Right renal pelvis (tissue), 4 donors: ENCODE data around the gene XPO6. TPM values are rescaled to one million over a fixed set of nuclear protein-coding genes. Genes with fewer than 3 reads are reported as not detected.
"Not testable (repeated sequence)": the region's sequence is repeated elsewhere in the genome, so short reads cannot be mapped to it uniquely, and the experiment has no call there.

Experiments
- DNase-seq, 4 donors: peaks; one replicate each; pipeline ENCODE4 v3.0.0-alpha.2; 2013; ENCODE audit warnings: low read depth in 4 of 4, low spot score in 3 of 4, missing footprints in 1 of 4
- polyA plus RNA-seq, 4 donors: library from polyadenylated mRNA; unstranded; fragments of 120-200 nt; gene quantifications; one replicate each; pipeline ENCODE4 v1.2.1, GENCODE V29; 2013; ENCODE audit not compliant: insufficient read length in 4 of 4

XPO6 gene
- polyA plus RNA-seq: 10 to 100 TPM; 69.8 to 81.1 (median 73.4) TPM

DNA sequence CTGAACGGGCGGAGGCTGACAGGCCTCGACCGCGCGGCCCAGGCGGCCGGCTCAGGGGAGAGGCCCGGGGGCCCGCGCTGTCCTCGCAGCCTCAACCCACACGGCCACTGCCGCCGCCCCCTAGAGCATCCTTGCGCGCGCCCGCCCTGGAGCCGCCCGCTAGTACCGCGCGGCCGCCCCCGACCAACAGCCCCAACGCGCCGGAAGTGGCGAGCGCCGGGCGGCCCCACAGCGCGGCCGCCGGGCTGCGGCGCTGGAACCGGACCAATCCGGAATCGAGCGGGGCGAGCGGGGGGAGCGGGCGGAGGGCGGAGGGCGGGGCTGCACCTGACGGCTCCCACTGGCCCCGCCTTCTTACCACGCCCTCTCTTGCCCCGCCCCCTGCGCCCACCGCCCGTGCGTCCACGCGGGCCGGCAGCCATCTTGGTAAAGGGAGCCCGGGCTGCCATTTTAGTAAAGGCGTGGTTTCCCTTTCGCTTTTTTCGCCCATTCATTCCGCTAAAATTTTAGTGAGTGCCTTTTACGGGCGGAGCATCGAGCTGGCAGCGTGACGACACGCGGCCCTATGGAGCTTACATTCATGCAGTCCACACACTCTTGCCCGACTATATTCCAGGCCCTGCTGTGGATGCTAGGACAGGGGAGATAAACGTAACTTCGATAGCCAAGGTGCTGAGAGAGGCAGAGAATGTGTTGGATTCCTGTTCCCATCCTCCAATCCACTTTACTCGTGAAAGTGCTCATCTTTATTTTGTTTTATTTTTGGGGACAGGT lies at the start of gene XPO6:
Gene XPO6 (minus strand): TSS at position 208 of the 774 bp plus-strand sequence. CDS start 597 bp downstream, outside the sequence.
- DNase-seq: peak; percentile 88 to 96 (median 91)

GRCh38 chr16:28260193-28260592 lies 48.4 kb upstream of the XPO6 start:
- DNase-seq: no peak

GRCh38 chr16:28259781-28260150 lies 48.0 kb upstream of the XPO6 start:
- no peak for DNase-seq

GRCh38 chr16:28259091-28259780 lies 47.5 kb upstream of the XPO6 start:
- DNase-seq: no peak

DNA sequence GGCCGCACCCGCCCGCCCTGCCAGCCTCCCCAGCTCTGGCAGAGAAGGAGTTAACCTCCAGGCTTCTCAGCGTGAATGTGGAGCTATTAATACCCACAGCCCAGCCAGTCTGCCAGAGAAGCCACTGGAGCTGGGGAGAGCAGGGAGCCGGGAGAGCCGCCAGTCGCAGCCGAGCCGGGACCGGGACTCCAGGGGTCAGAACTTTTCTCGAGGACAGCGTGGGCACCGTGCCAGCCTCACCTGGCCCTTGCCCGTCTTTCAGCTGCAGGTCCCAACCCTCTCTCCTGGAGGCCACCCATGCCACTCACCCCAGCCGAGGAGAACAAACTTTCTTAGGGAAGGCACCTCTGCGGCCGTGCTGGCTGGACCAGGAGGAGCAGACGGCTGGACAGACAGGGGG lies 46.8 kb upstream of the XPO6 start:
- DNase-seq: no peak

GRCh38 chr16:28257256-28257655 lies 45.5 kb upstream of the XPO6 start:
- DNase-seq: no peak

- DNase-seq: no peak
Observed at GRCh38 chr16:28255838-28256237, 44.1 kb upstream of the XPO6 start.

DNA sequence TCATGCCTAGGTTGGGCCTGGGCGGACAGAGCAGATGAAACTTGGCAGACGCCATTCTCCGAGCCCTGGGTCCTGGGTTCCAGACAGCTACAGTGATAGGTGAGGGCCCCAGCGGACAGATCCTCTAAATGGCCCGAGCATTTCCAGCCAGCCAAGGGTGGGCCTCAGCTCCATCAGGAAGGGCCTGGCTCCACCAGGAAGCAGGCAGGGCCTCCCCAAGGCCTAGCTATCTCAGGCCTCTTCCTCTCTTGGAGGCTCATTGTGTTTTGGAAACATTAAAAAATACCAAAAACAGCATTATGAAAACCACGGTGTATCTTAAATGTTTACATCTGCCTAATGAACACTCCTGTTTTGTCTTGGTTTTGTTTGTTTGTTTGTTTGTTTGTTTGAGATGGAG lies 42.4 kb upstream of the XPO6 start:
- DNase-seq: no peak

DNA sequence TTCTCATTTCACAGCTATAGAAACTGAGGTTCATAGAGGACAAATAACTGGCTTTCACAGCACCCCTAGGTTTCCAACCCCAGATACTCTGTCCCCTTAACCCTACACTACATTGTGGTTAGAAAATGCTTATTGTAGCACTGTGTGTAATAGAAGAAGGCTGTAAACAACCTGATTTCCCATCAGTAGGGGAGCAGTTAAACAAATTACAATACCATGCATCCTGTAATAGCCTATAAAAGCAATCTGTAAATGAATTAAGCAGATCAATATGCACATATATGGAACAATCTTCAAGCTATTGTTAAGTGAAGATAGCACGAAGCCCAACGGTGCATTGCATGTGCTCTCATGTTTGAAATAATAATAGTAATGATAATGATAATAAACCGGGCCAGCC lies 39.2 kb upstream of the XPO6 start:
- DNase-seq: no peak

DNA sequence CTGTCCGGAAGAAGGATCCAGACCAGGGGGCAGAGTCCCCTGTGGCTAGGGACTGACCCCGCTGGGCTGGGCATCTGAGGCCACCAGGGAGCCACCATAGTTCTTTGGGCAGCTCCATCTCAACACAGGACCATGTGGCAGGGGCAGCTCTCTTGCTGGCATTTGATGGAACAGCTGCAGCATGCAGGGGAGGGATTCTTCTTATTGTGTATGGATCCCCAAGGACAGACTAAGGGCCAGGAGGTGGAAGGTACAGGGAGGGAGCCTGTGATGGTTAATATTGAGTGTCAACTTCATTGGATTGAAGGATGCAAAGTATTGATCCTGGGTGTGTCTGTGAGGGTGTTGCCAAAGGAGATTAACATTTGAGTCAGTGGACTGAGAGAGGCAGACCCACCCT lies 37.7 kb upstream of the XPO6 start:
- not testable (repeated sequence) for DNase-seq

DNA sequence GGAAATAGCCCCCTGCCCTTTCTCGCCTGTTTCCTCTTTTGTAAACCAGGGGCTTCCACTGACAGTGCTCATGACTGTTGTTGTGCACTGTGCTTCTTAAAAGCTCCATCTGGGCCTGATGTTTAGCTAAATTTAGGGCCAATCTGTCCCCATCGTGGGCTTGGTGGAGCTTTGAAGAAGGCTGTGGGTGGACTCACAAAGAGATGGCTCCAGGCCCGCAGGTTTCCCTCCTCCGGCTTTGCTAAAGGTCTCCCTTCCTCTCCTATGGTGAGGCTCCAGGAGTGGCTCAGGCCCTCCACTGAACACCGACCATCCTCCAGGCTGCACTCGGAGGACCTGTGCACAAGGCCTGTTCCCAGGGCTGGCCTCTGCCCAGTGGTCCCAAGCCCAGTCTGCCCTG lies 30.2 kb upstream of the XPO6 start:
- no peak for DNase-seq

DNA sequence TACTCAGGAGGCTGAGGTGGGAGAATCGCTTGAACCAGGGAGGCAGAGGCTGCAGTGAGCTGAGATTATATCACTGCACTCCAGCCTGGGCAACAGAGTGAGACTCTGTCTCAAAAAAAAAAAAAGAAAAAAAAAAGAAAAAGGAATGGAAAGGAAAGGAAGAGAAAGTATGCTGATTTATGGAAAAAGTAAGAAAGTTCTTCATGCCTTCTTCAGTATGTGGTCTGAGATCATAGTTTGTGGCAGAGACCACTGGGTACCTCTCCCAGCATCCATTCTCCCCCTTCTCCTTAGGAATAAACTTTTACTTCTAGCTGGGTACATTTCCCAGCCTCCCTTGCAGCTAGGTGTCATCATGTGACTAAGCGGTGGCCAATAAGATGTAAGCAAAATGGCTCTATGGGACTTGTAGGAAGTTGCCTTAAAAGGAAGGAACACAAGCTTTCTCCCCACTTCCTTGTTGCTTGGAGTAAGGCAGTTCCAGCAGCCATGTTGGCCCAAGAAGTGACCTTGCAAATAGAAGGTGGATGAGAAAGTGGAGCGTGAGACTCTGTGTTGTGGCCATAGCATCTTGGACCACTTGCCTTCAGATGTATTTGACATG lies 26.1 kb upstream of the XPO6 start:
- DNase-seq: no peak

GRCh38 chr16:28231763-28232162 lies 20.0 kb upstream of the XPO6 start:
- no peak for DNase-seq

GRCh38 chr16:28223909-28224308 lies 12.1 kb upstream of the XPO6 start:
- not testable (repeated sequence) for DNase-seq

DNA sequence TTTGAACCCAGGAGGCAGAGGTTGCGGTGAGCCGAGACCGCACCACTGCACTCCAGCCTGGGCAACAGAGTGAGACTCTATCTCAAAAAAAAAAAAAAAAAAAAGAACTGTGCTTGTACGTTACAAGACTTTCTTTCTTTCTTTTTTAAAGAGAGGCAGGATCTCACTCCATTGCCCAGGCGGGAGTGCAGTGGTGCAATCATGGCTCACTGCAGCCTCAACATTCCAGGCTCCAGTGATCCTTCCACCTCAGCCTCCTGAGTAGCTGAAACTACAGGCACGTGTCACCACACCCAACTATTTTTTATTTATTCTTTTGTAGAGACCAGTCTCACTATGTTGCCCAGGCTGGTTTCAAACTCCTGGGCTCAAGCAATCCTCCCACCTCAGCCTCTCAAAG lies 8.0 kb upstream of the XPO6 start:
- not testable (repeated sequence) for DNase-seq

DNA sequence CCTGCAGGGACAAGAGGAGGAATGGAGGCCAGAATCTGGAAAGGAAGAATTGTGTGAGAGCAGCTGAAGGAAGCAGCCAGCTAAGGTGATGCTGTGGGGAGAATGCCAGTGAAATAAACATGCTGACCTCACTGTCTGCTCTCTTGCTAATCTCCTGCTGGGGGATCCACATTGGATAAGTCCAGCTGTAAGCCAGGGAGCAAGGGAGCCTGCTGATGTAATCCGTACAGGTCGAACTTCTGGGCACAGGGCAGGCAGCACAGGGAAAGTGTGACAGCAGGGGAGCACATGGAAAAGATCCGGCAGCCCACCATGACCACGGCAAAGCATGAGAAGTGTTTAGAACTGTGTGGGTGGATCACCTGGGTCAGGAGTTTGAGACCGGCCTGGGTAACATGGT lies 7.5 kb upstream of the XPO6 start:
- no peak for DNase-seq

GRCh38 chr16:28218109-28218508 lies 6.3 kb upstream of the XPO6 start:
- no peak for DNase-seq

DNA sequence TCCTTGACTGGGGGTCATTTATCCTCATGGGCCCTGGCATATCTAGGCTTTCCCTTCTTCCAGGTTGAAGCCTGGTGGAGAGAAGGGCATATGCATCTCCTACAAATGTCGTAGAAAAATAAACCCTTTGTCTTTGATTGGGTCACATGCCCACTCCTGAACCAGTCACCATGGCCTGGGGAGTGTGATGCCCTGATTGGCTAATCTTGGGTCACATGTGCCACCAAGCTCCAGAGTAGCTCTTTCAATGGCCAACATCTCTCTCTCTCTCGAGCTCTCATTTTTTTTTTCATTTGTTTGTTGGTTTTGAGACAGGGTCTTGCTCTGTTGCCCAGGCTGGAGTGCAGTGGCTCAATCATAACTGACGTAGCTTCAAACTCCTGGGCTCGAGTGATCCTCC lies 5.6 kb upstream of the XPO6 start:
- no peak for DNase-seq

GRCh38 chr16:28213396-28213795 lies 1.6 kb upstream of the XPO6 start:
- DNase-seq: no peak

DNA sequence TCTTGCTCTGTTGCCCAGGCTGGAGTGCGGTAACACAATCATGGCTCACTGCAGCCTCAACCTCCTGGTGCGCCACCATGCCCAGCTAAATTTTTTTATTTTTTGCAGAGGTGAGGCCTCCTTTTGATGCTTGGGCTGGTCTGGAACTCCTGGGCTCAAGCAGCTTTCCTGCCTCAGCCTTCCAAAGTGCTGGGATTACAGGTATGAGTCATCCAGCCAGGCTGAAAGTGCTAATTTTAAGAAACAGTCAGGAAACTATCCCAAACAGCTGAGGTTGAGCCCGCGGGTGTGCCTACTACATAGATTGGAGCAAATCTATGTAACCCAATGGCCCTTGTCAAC lies 738 bp upstream of the XPO6 start:
- DNase-seq: no peak

GRCh38 chr16:28210979-28211588 lies 681 bp downstream of the XPO6 start:
- DNase-seq: peak; percentile 10 to 28 (median 21)
